Type B pancreatic cell (in vitro differentiated cells): ENCODE results near the gene PJA2. TPM values are rescaled to one million over a fixed set of nuclear protein-coding genes. Genes with fewer than 3 reads are reported as not detected.
"Not testable (repeated sequence)": the region's sequence is repeated elsewhere in the genome, so short reads cannot be mapped to it uniquely, and the experiment has no call there.

Source experiments
- DNase-seq: peaks from one replicate; pipeline ENCODE4 v3.0.0; 2021; ENCODE audit warnings: mixed read lengths; ENCODE audit not compliant: unreplicated experiment; ENCODE audit errors: extremely low spot score
- H3K27ac Mint-ChIP-seq: 2 replicates; pipeline ENCODE4 v1.8.0; 2021; ENCODE audit warnings: mild to moderate bottlenecking, mixed read lengths
- H3K27me3 Mint-ChIP-seq: 2 replicates; pipeline ENCODE4 v1.8.0; 2021; ENCODE audit warnings: mixed read lengths
- H3K36me3 Mint-ChIP-seq: 2 replicates; pipeline ENCODE4 v1.8.0; 2021; ENCODE audit warnings: mixed read lengths
- H3K4me1 Mint-ChIP-seq: one replicate; pipeline ENCODE4 v1.8.0; 2021; ENCODE audit warnings: mixed read lengths; ENCODE audit not compliant: unreplicated experiment
- H3K4me3 Mint-ChIP-seq: 2 replicates; pipeline ENCODE4 v1.8.0; 2021; ENCODE audit warnings: mild to moderate bottlenecking, mixed read lengths
- H3K9me3 Mint-ChIP-seq: 2 replicates; pipeline ENCODE4 v1.8.0; 2021; ENCODE audit warnings: mixed read lengths
- CTCF ChIP-seq: fragments of 200-600 bp; sonication (generic); conservative IDR thresholded peaks from 2 replicates; pipeline ENCODE4 v1.5.0; 2021; ENCODE audit warnings: antibody characterized with exemption, mild to moderate bottlenecking
- total RNA-seq: library from RNA; stranded (reverse); gene quantifications from 2 replicates; pipeline ENCODE4 v1.2.1, GENCODE V29; 2021; ENCODE audit warnings: low replicate concordance

PJA2 gene
- total RNA-seq, 1 donor from 2014 or later: 79.9 TPM

- no peaks in the 10 kb centered on the region for H3K27me3 Mint-ChIP-seq
- H3K36me3 Mint-ChIP-seq: no peaks in the 10 kb centered on the region
- H3K4me3 Mint-ChIP-seq: no peak overlapping the region
- H3K27ac Mint-ChIP-seq: no peak overlapping the region
- H3K4me1 Mint-ChIP-seq: no peaks in the 10 kb centered on the region
- TF ChIP-seq CTCF: no peak
- DNase-seq: no peak
- no peaks in the 10 kb centered on the region for H3K9me3 Mint-ChIP-seq
Measured at GRCh38 chr5:109297900-109298299, 111.9 kb downstream of the PJA2 start.

DNA sequence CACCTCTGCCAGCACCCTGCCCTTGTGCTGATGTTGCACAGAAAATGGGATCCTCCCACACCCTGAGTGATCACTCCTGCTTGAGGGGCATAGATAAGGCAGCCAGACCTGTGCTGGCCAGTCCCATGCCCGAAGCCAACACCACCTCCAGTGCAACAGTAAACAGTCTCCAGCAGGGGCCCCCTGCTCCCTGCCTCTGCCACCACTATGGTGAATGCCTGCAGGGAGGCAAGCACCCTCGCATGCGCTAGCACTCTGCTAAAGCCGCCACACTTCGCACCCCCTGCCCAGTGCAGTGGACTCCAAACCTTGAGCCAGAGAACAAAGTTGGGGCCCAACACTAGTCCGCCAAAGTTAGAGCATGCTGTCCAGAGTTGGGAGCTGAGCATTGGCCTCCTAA lies 118.7 kb downstream of the PJA2 start:
- H3K4me3 Mint-ChIP-seq: no peak overlapping the region
- H3K36me3 Mint-ChIP-seq: no peaks in the 10 kb centered on the region
- no peak for DNase-seq
- no peaks in the 10 kb centered on the region for H3K27me3 Mint-ChIP-seq
- H3K4me1 Mint-ChIP-seq: no peaks in the 10 kb centered on the region
- no peak overlapping the region for H3K27ac Mint-ChIP-seq
- peaks cover 16% of the 10 kb centered on the region for H3K9me3 Mint-ChIP-seq
- TF ChIP-seq CTCF: no peak

- H3K9me3 Mint-ChIP-seq: peaks cover 18% of the 10 kb centered on the region
- no peak overlapping the region for H3K4me3 Mint-ChIP-seq
- no peaks in the 10 kb centered on the region for H3K4me1 Mint-ChIP-seq
Measured at GRCh38 chr5:109290231-109290630, 119.5 kb downstream of the PJA2 start.

GRCh38 chr5:109286628-109287027 lies 123.1 kb downstream of the PJA2 start:
- not testable (repeated sequence) for H3K4me1 Mint-ChIP-seq, H3K4me3 Mint-ChIP-seq, H3K27ac Mint-ChIP-seq, H3K27me3 Mint-ChIP-seq, H3K36me3 Mint-ChIP-seq, DNase-seq
- peaks cover 20% of the 10 kb centered on the region for H3K9me3 Mint-ChIP-seq

More at GRCh38 chr5:109290231-109290630, 119.5 kb downstream of the PJA2 start:
- TF ChIP-seq CTCF: no peak
- H3K36me3 Mint-ChIP-seq: no peaks in the 10 kb centered on the region
- H3K27ac Mint-ChIP-seq: no peak overlapping the region
- DNase-seq: no peak
- H3K27me3 Mint-ChIP-seq: no peaks in the 10 kb centered on the region
